Suprapubic skin (tissue), 4 donors: ENCODE results near the gene TMEM217.

Experiments used
- CTCF ChIP-seq, 2 donors: fragments of 200-600 bp in 1 of 2; fragments of 450-650 bp in 1 of 2; sonication (generic) in 1 of 2; IDR thresholded peaks; one replicate each; pipeline ENCODE4 v1.5.1; 2016 to 2019; ENCODE audit warnings: antibody characterized with exemption in 2 of 2, mild to moderate bottlenecking in 1 of 2, moderate library complexity in 1 of 2
- POLR2A ChIP-seq, 2 donors: fragments of 450-650 bp; IDR thresholded peaks; one replicate each; pipeline ENCODE4 v1.6.1; 2017; ENCODE audit warnings: antibody characterized with exemption in 2 of 2, mild to moderate bottlenecking in 2 of 2, moderate library complexity in 2 of 2
- POLR2AphosphoS5 ChIP-seq, 3 donors: sonication (generic); formaldehyde crosslinking; IDR thresholded peaks; one replicate each; pipeline ENCODE4 v1.6.1; 2017; ENCODE audit warnings: antibody characterized with exemption in 3 of 3

GRCh38 chr6:37257320-37257633 lies 667 bp downstream of the TMEM217 start:
- TF ChIP-seq CTCF (IDR thresholded peaks at IDR 0.05) (no peak), POLR2AphosphoS5 (IDR thresholded peaks at IDR 0.05) (no peak), POLR2A (IDR thresholded peaks at IDR 0.05) (no peak)
